Measurements from ENCODE around the gene BRAT1.
A peak's percentile ranks its signal among the peaks of the same experiment; 100 is the strongest.
"Not testable (repeated sequence)": the region's sequence is repeated elsewhere in the genome, so short reads cannot be mapped to it uniquely, and the experiment has no call there.

BRAT1 gene

GRCh38 chr7:2568521-2569223 lies 13.3 kb upstream of the BRAT1 start:
- no peak for DNase-seq (ENCODE audit: low read depth)

GRCh38 chr7:2567679-2568278 lies 12.5 kb upstream of the BRAT1 start:
- H3K4me3 ChIP-seq (ENCODE audit: low read length), result no peak overlapping the region
- peak; percentile 66 for TF ChIP-seq CTCF (conservative IDR thresholded peaks at IDR 0.05; ENCODE audit: low read depth, low read length)
- no peak for DNase-seq (ENCODE audit: low read depth)

More at GRCh38 chr7:2568521-2569223, 13.3 kb upstream of the BRAT1 start:
- TF ChIP-seq CTCF (conservative IDR thresholded peaks at IDR 0.05; ENCODE audit: low read depth, low read length), result no peak
- no peak overlapping the region for H3K4me3 ChIP-seq (ENCODE audit: low read length)

GRCh38 chr7:2566890-2567678 lies 11.8 kb upstream of the BRAT1 start:
- no peak overlapping the region for H3K4me3 ChIP-seq (ENCODE audit: low read length)
- no peak for DNase-seq (ENCODE audit: low read depth)
- no peak for TF ChIP-seq CTCF (conservative IDR thresholded peaks at IDR 0.05; ENCODE audit: low read depth, low read length)

- DNase-seq (ENCODE audit: low read depth), result no peak
- TF ChIP-seq CTCF (conservative IDR thresholded peaks at IDR 0.05; ENCODE audit: low read depth, low read length), result no peak
- H3K4me3 ChIP-seq (ENCODE audit: low read length), result no peak overlapping the region
These were observed 11.1 kb upstream of the BRAT1 start for GRCh38 chr7:2566348-2566889.

- no peak for DNase-seq (ENCODE audit: low read depth)
- H3K4me3 ChIP-seq (ENCODE audit: low read length), result no peak overlapping the region
- TF ChIP-seq CTCF (conservative IDR thresholded peaks at IDR 0.05; ENCODE audit: low read depth, low read length), result no peak
These were observed 9.7 kb upstream of the BRAT1 start for GRCh38 chr7:2564970-2565540.

GRCh38 chr7:2563955-2564354 lies 8.6 kb upstream of the BRAT1 start:
- not testable (repeated sequence) for DNase-seq (ENCODE audit: low read depth)

GRCh38 chr7:2559283-2559950 lies 4.1 kb upstream of the BRAT1 start:
- H3K4me3 ChIP-seq (ENCODE audit: low read length), result peak overlapping the region; percentile 80
- no peak for DNase-seq (ENCODE audit: low read depth)

More at GRCh38 chr7:2563955-2564354, 8.6 kb upstream of the BRAT1 start:
- H3K4me3 ChIP-seq (ENCODE audit: low read length), result not testable (repeated sequence)

More at GRCh38 chr7:2559283-2559950, 4.1 kb upstream of the BRAT1 start:
- TF ChIP-seq CTCF (conservative IDR thresholded peaks at IDR 0.05; ENCODE audit: low read depth, low read length), result no peak
